Breast epithelium (tissue), 3 donors: Measurements from ENCODE around the gene DMKN.

Source experiments
- POLR2A ChIP-seq: fragments of 450-650 bp; IDR thresholded peaks from one replicate; pipeline ENCODE4 v1.6.1; 2016; ENCODE audit warnings: antibody characterized with exemption, mild to moderate bottlenecking, moderate library complexity
- POLR2AphosphoS5 ChIP-seq, 3 donors: sonication (generic); formaldehyde crosslinking; IDR thresholded peaks; one replicate each; pipeline ENCODE4 v1.6.1; 2017; ENCODE audit warnings: antibody characterized with exemption in 3 of 3
- TF ChIP-seq, protein P1 (sequence below), 3 donors: fragments of 450-650 bp; IDR thresholded peaks; one replicate each; pipeline ENCODE4 v1.5.1; 2016 to 2017; ENCODE audit warnings: antibody characterized with exemption in 3 of 3, mild to moderate bottlenecking in 3 of 3, moderate library complexity in 3 of 3

DNA sequence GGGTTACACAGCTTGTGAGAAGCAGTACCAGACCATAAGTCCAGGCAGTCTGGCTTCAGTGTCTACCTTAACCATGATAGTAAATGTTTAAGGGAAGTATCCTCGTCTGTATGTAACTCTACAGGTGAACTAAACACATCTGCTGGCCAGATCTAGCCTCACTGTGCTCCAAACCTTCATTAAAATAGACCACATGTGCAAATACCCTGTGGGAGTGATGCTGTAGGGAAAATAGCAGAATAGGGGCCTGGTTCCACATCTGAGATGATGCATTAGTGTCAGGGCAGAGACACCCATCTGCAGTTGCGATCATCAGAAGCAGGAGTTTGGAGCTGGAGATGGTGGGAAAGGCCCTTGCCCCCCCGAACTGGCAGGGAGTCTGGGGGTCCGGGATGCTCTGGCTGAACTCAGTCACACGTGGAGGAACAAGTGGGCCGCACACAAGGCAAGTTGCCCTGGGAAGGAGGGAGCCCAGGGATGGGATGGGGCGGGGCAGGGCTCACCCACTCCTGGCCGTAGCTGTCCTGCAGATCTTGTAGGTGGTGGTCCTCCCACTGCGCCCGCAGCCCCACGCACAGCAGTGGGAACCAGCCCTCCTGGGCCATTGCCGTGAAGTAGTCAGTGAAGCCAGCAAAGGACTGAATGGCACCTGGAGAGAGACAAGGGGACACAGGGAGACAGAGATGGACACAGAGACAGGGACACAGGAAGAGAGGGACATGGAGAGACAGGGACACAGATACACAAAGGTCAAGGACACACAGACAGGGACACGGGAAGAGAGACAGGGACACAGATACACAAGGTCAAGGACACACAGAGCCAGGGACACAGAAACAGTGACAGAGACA lies 39.3 kb upstream of the DMKN start:
- TF ChIP-seq, protein P1, sequence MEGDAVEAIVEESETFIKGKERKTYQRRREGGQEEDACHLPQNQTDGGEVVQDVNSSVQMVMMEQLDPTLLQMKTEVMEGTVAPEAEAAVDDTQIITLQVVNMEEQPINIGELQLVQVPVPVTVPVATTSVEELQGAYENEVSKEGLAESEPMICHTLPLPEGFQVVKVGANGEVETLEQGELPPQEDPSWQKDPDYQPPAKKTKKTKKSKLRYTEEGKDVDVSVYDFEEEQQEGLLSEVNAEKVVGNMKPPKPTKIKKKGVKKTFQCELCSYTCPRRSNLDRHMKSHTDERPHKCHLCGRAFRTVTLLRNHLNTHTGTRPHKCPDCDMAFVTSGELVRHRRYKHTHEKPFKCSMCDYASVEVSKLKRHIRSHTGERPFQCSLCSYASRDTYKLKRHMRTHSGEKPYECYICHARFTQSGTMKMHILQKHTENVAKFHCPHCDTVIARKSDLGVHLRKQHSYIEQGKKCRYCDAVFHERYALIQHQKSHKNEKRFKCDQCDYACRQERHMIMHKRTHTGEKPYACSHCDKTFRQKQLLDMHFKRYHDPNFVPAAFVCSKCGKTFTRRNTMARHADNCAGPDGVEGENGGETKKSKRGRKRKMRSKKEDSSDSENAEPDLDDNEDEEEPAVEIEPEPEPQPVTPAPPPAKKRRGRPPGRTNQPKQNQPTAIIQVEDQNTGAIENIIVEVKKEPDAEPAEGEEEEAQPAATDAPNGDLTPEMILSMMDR (IDR thresholded peaks at IDR 0.05), result no peak
- TF ChIP-seq POLR2AphosphoS5 (IDR thresholded peaks at IDR 0.05) (no peak), POLR2A (no peak)
